Measurements from ENCODE around the gene PAQR6. TPM values are rescaled to one million over a fixed set of nuclear protein-coding genes. Genes with fewer than 3 reads are reported as not detected.

Gene PAQR6
- total and polyA plus RNA-seq, 2 of the 8 experiments (the other 6 are each of a cell fraction or from before 2014, with no cell fraction given), result 7.1 to 11.3 TPM

DNA sequence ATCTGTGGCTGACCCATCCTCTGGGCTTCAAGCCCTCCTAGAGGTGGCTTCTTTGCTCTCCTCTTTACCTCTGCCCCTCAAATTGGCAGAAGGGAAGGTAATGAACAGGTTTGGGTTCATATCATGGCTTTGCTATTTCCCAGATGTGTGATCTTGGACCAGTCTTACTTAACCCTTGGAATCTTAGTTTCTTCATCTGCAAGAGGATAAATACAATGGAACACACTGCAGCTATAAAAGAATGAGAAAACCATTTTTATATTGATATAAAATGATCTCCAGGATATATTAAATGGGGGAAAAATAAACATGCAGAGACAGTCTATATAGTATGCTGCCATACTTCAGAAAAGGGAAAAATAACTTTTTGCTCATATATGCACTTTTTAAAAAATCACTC, 42.0 kb upstream of the PAQR6 start (continued):
- TF ChIP-seq, protein P1, sequence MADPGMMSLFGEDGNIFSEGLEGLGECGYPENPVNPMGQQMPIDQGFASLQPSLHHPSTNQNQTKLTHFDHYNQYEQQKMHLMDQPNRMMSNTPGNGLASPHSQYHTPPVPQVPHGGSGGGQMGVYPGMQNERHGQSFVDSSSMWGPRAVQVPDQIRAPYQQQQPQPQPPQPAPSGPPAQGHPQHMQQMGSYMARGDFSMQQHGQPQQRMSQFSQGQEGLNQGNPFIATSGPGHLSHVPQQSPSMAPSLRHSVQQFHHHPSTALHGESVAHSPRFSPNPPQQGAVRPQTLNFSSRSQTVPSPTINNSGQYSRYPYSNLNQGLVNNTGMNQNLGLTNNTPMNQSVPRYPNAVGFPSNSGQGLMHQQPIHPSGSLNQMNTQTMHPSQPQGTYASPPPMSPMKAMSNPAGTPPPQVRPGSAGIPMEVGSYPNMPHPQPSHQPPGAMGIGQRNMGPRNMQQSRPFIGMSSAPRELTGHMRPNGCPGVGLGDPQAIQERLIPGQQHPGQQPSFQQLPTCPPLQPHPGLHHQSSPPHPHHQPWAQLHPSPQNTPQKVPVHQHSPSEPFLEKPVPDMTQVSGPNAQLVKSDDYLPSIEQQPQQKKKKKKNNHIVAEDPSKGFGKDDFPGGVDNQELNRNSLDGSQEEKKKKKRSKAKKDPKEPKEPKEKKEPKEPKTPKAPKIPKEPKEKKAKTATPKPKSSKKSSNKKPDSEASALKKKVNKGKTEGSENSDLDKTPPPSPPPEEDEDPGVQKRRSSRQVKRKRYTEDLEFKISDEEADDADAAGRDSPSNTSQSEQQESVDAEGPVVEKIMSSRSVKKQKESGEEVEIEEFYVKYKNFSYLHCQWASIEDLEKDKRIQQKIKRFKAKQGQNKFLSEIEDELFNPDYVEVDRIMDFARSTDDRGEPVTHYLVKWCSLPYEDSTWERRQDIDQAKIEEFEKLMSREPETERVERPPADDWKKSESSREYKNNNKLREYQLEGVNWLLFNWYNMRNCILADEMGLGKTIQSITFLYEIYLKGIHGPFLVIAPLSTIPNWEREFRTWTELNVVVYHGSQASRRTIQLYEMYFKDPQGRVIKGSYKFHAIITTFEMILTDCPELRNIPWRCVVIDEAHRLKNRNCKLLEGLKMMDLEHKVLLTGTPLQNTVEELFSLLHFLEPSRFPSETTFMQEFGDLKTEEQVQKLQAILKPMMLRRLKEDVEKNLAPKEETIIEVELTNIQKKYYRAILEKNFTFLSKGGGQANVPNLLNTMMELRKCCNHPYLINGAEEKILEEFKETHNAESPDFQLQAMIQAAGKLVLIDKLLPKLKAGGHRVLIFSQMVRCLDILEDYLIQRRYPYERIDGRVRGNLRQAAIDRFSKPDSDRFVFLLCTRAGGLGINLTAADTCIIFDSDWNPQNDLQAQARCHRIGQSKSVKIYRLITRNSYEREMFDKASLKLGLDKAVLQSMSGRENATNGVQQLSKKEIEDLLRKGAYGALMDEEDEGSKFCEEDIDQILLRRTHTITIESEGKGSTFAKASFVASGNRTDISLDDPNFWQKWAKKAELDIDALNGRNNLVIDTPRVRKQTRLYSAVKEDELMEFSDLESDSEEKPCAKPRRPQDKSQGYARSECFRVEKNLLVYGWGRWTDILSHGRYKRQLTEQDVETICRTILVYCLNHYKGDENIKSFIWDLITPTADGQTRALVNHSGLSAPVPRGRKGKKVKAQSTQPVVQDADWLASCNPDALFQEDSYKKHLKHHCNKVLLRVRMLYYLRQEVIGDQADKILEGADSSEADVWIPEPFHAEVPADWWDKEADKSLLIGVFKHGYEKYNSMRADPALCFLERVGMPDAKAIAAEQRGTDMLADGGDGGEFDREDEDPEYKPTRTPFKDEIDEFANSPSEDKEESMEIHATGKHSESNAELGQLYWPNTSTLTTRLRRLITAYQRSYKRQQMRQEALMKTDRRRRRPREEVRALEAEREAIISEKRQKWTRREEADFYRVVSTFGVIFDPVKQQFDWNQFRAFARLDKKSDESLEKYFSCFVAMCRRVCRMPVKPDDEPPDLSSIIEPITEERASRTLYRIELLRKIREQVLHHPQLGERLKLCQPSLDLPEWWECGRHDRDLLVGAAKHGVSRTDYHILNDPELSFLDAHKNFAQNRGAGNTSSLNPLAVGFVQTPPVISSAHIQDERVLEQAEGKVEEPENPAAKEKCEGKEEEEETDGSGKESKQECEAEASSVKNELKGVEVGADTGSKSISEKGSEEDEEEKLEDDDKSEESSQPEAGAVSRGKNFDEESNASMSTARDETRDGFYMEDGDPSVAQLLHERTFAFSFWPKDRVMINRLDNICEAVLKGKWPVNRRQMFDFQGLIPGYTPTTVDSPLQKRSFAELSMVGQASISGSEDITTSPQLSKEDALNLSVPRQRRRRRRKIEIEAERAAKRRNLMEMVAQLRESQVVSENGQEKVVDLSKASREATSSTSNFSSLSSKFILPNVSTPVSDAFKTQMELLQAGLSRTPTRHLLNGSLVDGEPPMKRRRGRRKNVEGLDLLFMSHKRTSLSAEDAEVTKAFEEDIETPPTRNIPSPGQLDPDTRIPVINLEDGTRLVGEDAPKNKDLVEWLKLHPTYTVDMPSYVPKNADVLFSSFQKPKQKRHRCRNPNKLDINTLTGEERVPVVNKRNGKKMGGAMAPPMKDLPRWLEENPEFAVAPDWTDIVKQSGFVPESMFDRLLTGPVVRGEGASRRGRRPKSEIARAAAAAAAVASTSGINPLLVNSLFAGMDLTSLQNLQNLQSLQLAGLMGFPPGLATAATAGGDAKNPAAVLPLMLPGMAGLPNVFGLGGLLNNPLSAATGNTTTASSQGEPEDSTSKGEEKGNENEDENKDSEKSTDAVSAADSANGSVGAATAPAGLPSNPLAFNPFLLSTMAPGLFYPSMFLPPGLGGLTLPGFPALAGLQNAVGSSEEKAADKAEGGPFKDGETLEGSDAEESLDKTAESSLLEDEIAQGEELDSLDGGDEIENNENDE (IDR thresholded peaks at IDR 0.05; ENCODE audit: insufficient replicate concordance, low read length), result no peak
- TF ChIP-seq KDM4A (IDR thresholded peaks at IDR 0.05; ENCODE audit: low read depth, low read length, severe bottlenecking) (no peak), CBX5 (IDR thresholded peaks at IDR 0.05; ENCODE audit: low read depth, low read length) (no peak), YY1 (IDR thresholded peaks at IDR 0.05; ENCODE audit: low read depth, low read length) (no peak), TBP (IDR thresholded peaks at IDR 0.05; ENCODE audit: low read depth, low read length) (no peak), FOSL1 (IDR thresholded peaks at IDR 0.05; ENCODE audit: insufficient read depth, low read depth, low read length) (no peak), BACH1 (IDR thresholded peaks at IDR 0.05; ENCODE audit: low read length) (no peak), JUN (IDR thresholded peaks at IDR 0.05; ENCODE audit: low read depth, low read length) (no peak)
